Stimulated activated memory B cell treated with anti-CD40 and anti-IgM and Interleukin-4, amounts not matched to agents 10 μg/mL and 1 μg/mL and 100 μg/mL, for 72 hours (primary cell): ENCODE results near the gene IL20.

Experiments used
- ATAC-seq: fragments of 150-1000 bp; cut with Tn5 transposase; 2 replicates; pipeline ENCODE4 v1.10.0; 2021
- H3K27ac Mint-ChIP-seq: one replicate; pipeline ENCODE4 v1.8.0; 2022; ENCODE audit warnings: mild to moderate bottlenecking, mixed read lengths
- H3K27me3 Mint-ChIP-seq: one replicate; pipeline ENCODE4 v1.8.0; 2022; ENCODE audit warnings: mixed read lengths
- H3K36me3 Mint-ChIP-seq: one replicate; pipeline ENCODE4 v1.8.0; 2022; ENCODE audit warnings: mixed read lengths
- H3K4me1 Mint-ChIP-seq: one replicate; pipeline ENCODE4 v1.8.0; 2022; ENCODE audit warnings: mixed read lengths
- H3K4me3 Mint-ChIP-seq: one replicate; pipeline ENCODE4 v1.8.0; 2022; ENCODE audit warnings: mild to moderate bottlenecking, moderate library complexity, mixed read lengths
- H3K9me3 Mint-ChIP-seq: one replicate; pipeline ENCODE4 v1.8.0; 2022; ENCODE audit warnings: mixed read lengths

IL20 gene

GRCh38 chr1:206882555-206882954 lies 17.1 kb downstream of the IL20 start:
- ATAC-seq = no peak
- Mint-ChIP-seq H3K4me1 (no peaks in the 10 kb centered on the region), H3K9me3 (peaks cover 14% of the 10 kb centered on the region), H3K27me3 (no peaks in the 10 kb centered on the region), H3K4me3 (no peak overlapping the region), H3K27ac (no peak overlapping the region), H3K36me3 (peaks cover 8% of the 10 kb centered on the region)

- peaks cover 6% of the 10 kb centered on the region for H3K36me3 Mint-ChIP-seq
- ATAC-seq = no peak
- no peak overlapping the region for H3K27ac Mint-ChIP-seq
- no peaks in the 10 kb centered on the region for H3K27me3 Mint-ChIP-seq
- H3K9me3 Mint-ChIP-seq = peaks cover 13% of the 10 kb centered on the region
- peaks cover 2% of the 10 kb centered on the region for H3K4me1 Mint-ChIP-seq
- H3K4me3 Mint-ChIP-seq = no peak overlapping the region
Measured at GRCh38 chr1:206883160-206883559, 17.7 kb downstream of the IL20 start.

- peaks cover 8% of the 10 kb centered on the region for H3K9me3 Mint-ChIP-seq
- no peak for ATAC-seq
- H3K27ac Mint-ChIP-seq = no peak overlapping the region
- peaks cover 4% of the 10 kb centered on the region for H3K36me3 Mint-ChIP-seq
- H3K4me1 Mint-ChIP-seq = peaks cover 5% of the 10 kb centered on the region
- H3K4me3 Mint-ChIP-seq = no peak overlapping the region
- H3K27me3 Mint-ChIP-seq = no peaks in the 10 kb centered on the region
Measured at GRCh38 chr1:206883876-206884275, 18.5 kb downstream of the IL20 start.

GRCh38 chr1:206885341-206886060 lies 20.1 kb downstream of the IL20 start:
- ATAC-seq = no peak
- peaks cover 4% of the 10 kb centered on the region for H3K9me3 Mint-ChIP-seq
- H3K36me3 Mint-ChIP-seq = no peaks in the 10 kb centered on the region
- H3K4me1 Mint-ChIP-seq = peaks cover 9% of the 10 kb centered on the region
- H3K27me3 Mint-ChIP-seq = no peaks in the 10 kb centered on the region
- no peak overlapping the region for H3K4me3 Mint-ChIP-seq
- no peak overlapping the region for H3K27ac Mint-ChIP-seq

GRCh38 chr1:206886831-206887230 lies 21.4 kb downstream of the IL20 start:
- Mint-ChIP-seq H3K36me3 (no peaks in the 10 kb centered on the region), H3K27ac (no peak overlapping the region), H3K9me3 (peaks cover 4% of the 10 kb centered on the region), H3K27me3 (no peaks in the 10 kb centered on the region), H3K4me1 (peaks cover 22% of the 10 kb centered on the region), H3K4me3 (no peak overlapping the region)
- ATAC-seq = no peak

- no peak overlapping the region for H3K4me3 Mint-ChIP-seq
- no peaks in the 10 kb centered on the region for H3K36me3 Mint-ChIP-seq
- peaks cover under 1% of the 10 kb centered on the region for H3K9me3 Mint-ChIP-seq
- no peaks in the 10 kb centered on the region for H3K27me3 Mint-ChIP-seq
- H3K4me1 Mint-ChIP-seq = peaks cover 23% of the 10 kb centered on the region
- H3K27ac Mint-ChIP-seq = no peak overlapping the region
- ATAC-seq = no peak
Measured at GRCh38 chr1:206887701-206888100, 22.3 kb downstream of the IL20 start.

- no peak overlapping the region for H3K4me3 Mint-ChIP-seq
Measured at GRCh38 chr1:206890125-206891060, 25.0 kb downstream of the IL20 start.

GRCh38 chr1:206891412-206891811 lies 26.0 kb downstream of the IL20 start:
- Mint-ChIP-seq H3K27me3 (no peaks in the 10 kb centered on the region), H3K4me1 (peaks cover 30% of the 10 kb centered on the region), H3K27ac (no peak overlapping the region), H3K4me3 (no peak overlapping the region), H3K9me3 (no peaks in the 10 kb centered on the region), H3K36me3 (no peaks in the 10 kb centered on the region)
- ATAC-seq = no peak

More at GRCh38 chr1:206890125-206891060, 25.0 kb downstream of the IL20 start:
- no peaks in the 10 kb centered on the region for H3K36me3 Mint-ChIP-seq
- no peak for ATAC-seq
- H3K9me3 Mint-ChIP-seq = no peaks in the 10 kb centered on the region
- no peaks in the 10 kb centered on the region for H3K27me3 Mint-ChIP-seq
- peaks cover 30% of the 10 kb centered on the region for H3K4me1 Mint-ChIP-seq
- no peak overlapping the region for H3K27ac Mint-ChIP-seq

GRCh38 chr1:206892351-206892984 lies 27.0 kb downstream of the IL20 start:
- Mint-ChIP-seq H3K4me3 (no peak overlapping the region), H3K9me3 (no peaks in the 10 kb centered on the region), H3K27ac (no peak overlapping the region), H3K4me1 (peaks cover 34% of the 10 kb centered on the region), H3K27me3 (no peaks in the 10 kb centered on the region), H3K36me3 (no peaks in the 10 kb centered on the region)
- no peak for ATAC-seq

GRCh38 chr1:206893380-206893779 lies 28.0 kb downstream of the IL20 start:
- peaks cover 32% of the 10 kb centered on the region for H3K4me1 Mint-ChIP-seq
- ATAC-seq = no peak
- no peaks in the 10 kb centered on the region for H3K36me3 Mint-ChIP-seq
- H3K27ac Mint-ChIP-seq = no peak overlapping the region
- no peaks in the 10 kb centered on the region for H3K27me3 Mint-ChIP-seq
- no peak overlapping the region for H3K4me3 Mint-ChIP-seq
- no peaks in the 10 kb centered on the region for H3K9me3 Mint-ChIP-seq

GRCh38 chr1:206895325-206895724 lies 29.9 kb downstream of the IL20 start:
- no peak for ATAC-seq
- H3K27me3 Mint-ChIP-seq = no peaks in the 10 kb centered on the region
- no peaks in the 10 kb centered on the region for H3K9me3 Mint-ChIP-seq
- H3K4me1 Mint-ChIP-seq = peaks cover 42% of the 10 kb centered on the region
- no peaks in the 10 kb centered on the region for H3K36me3 Mint-ChIP-seq
- no peak overlapping the region for H3K4me3 Mint-ChIP-seq
- no peak overlapping the region for H3K27ac Mint-ChIP-seq

- no peaks in the 10 kb centered on the region for H3K36me3 Mint-ChIP-seq
Measured at GRCh38 chr1:206895837-206896242, 30.4 kb downstream of the IL20 start.

GRCh38 chr1:206896261-206896660 lies 30.8 kb downstream of the IL20 start:
- no peaks in the 10 kb centered on the region for H3K27me3 Mint-ChIP-seq
- no peak for ATAC-seq
- H3K4me3 Mint-ChIP-seq = no peak overlapping the region
- no peaks in the 10 kb centered on the region for H3K9me3 Mint-ChIP-seq
- peaks cover 39% of the 10 kb centered on the region for H3K4me1 Mint-ChIP-seq
- no peak overlapping the region for H3K27ac Mint-ChIP-seq
- H3K36me3 Mint-ChIP-seq = no peaks in the 10 kb centered on the region

More at GRCh38 chr1:206895837-206896242, 30.4 kb downstream of the IL20 start:
- no peaks in the 10 kb centered on the region for H3K27me3 Mint-ChIP-seq
- no peaks in the 10 kb centered on the region for H3K9me3 Mint-ChIP-seq
- no peak overlapping the region for H3K27ac Mint-ChIP-seq
- no peak overlapping the region for H3K4me3 Mint-ChIP-seq
- no peak for ATAC-seq
- H3K4me1 Mint-ChIP-seq = peaks cover 42% of the 10 kb centered on the region

GRCh38 chr1:206897175-206897574 lies 31.8 kb downstream of the IL20 start, which contains the start of gene IL24:
TSS of gene IL24 (plus strand) at chr1:206897443. CDS start at chr1:206897833, 390 bp downstream.
- Mint-ChIP-seq H3K27ac (no peak within 1 kb of the TSS), H3K4me3 (no peak within 1 kb of the TSS), H3K36me3 (no peaks in the 10 kb centered on the region), H3K9me3 (no peaks in the 10 kb centered on the region), H3K27me3 (no peaks in the 10 kb centered on the region), H3K4me1 (peaks cover 32% of the 10 kb centered on the region)
- ATAC-seq = no peak
